GM21423 (cell line): Measurements from ENCODE around the gene MAPK8IP1.

Experiments used
- ATAC-seq: cut with Tn5 transposase; IDR thresholded peaks from one replicate; pipeline ENCODE4 v1.9.1; 2021; ENCODE audit warnings: mild to moderate bottlenecking, moderate library complexity; ENCODE audit not compliant: unreplicated experiment

The MAPK8IP1 gene

GRCh38 chr11:45906965-45907611 is 21.6 kb downstream of the MAPK8IP1 start, which contains the start of gene FREY1:
Gene FREY1, minus strand, starts transcription at chr11:45907271. Its CDS starts 26 bp downstream, at chr11:45907245.
- no peak for ATAC-seq

- ATAC-seq = no peak
Observed at GRCh38 chr11:45907911-45908370, 22.5 kb downstream of the MAPK8IP1 start.

GRCh38 chr11:45909594-45910475 is 24.4 kb downstream of the MAPK8IP1 start:
- ATAC-seq = no peak

- no peak for ATAC-seq
Observed at GRCh38 chr11:45910623-45911022, 25.2 kb downstream of the MAPK8IP1 start.

GRCh38 chr11:45913514-45913913 is 28.1 kb downstream of the MAPK8IP1 start:
- no peak for ATAC-seq

- ATAC-seq = no peak
Observed at GRCh38 chr11:45913942-45914635, 28.6 kb downstream of the MAPK8IP1 start.

- ATAC-seq = no peak
Observed at GRCh38 chr11:45915446-45915845, 30.0 kb downstream of the MAPK8IP1 start.

- peak; percentile 1 for ATAC-seq
Observed at GRCh38 chr11:45917286-45917622, 31.8 kb downstream of the MAPK8IP1 start.

GRCh38 chr11:45917623-45918330 is 32.3 kb downstream of the MAPK8IP1 start, which contains the start of gene PEX16:
Gene PEX16, minus strand, starts transcription at chr11:45917877. Its CDS starts 66 bp downstream, at chr11:45917811.
- ATAC-seq = peak; percentile 79

GRCh38 chr11:45918331-45918941 is 33.0 kb downstream of the MAPK8IP1 start:
- peak; percentile 41 for ATAC-seq

GRCh38 chr11:45918962-45919675 is 33.7 kb downstream of the MAPK8IP1 start:
- no peak for ATAC-seq

- ATAC-seq = no peak
Observed at GRCh38 chr11:45919806-45920530, 34.5 kb downstream of the MAPK8IP1 start.

GRCh38 chr11:45920531-45921477 is 35.4 kb downstream of the MAPK8IP1 start:
- ATAC-seq = no peak

GRCh38 chr11:45921561-45922424 is 36.3 kb downstream of the MAPK8IP1 start:
- no peak for ATAC-seq

GRCh38 chr11:45922425-45923082 is 37.1 kb downstream of the MAPK8IP1 start, which contains the start of gene LARGE2:
Gene LARGE2, plus strand, starts transcription at chr11:45922656. Its CDS starts 227 bp downstream, at chr11:45922883.
- ATAC-seq = no peak
